DOHH2 (cell line): Measurements from ENCODE around the gene KRTAP1-3.

Experiments used
- H3F3A ChIP-seq: fragments of 200-600 bp; sonication (generic), shearing (Covaris generic); 2 replicates; pipeline ENCODE4 v1.6.0; 2016; ENCODE audit warnings: antibody characterized with exemption, mild to moderate bottlenecking; ENCODE audit not compliant: control insufficient read depth, insufficient read depth
- H3K27ac ChIP-seq: fragments of 200-600 bp; sonication (generic); 2 replicates; pipeline ENCODE4 v1.5.1; 2014; ENCODE audit warnings: low read depth, mild to moderate bottlenecking, low read length, moderate library complexity
- H3K27me3 ChIP-seq: fragments of 200-600 bp; sonication (generic); 2 replicates; pipeline ENCODE4 v1.6.1; 2014; ENCODE audit warnings: mild to moderate bottlenecking, low read length, mixed read lengths; ENCODE audit not compliant: control insufficient read depth
- H3K36me3 ChIP-seq: fragments of 200-600 bp; sonication (generic); 2 replicates; pipeline ENCODE4 v1.6.1; 2014; ENCODE audit warnings: mild to moderate bottlenecking, low read length, moderate library complexity, mixed read lengths; ENCODE audit not compliant: control insufficient read depth
- H3K4me1 ChIP-seq: fragments of 200-600 bp; sonication (generic); 2 replicates; pipeline ENCODE4 v1.6.1; 2014; ENCODE audit warnings: mild to moderate bottlenecking, low read length, mixed read lengths; ENCODE audit not compliant: control insufficient read depth
- H3K4me2 ChIP-seq: fragments of 200-600 bp; sonication (generic); 2 replicates; pipeline ENCODE4 v1.6.0; 2014; ENCODE audit warnings: mild to moderate bottlenecking, low read length, moderate library complexity
- H3K4me3 ChIP-seq: fragments of 200-600 bp; sonication (generic); 2 replicates; pipeline ENCODE4 v1.5.1; 2014; ENCODE audit warnings: mild to moderate bottlenecking, low read length, mixed read lengths
- H3K79me2 ChIP-seq: fragments of 200-600 bp; sonication (generic); 2 replicates; pipeline ENCODE4 v1.6.1; 2014; ENCODE audit warnings: mild to moderate bottlenecking, low read length, mixed read lengths; ENCODE audit not compliant: control insufficient read depth
- H3K9me2 ChIP-seq: fragments of 200-600 bp; sonication (generic); replicated peaks from 2 replicates; pipeline ENCODE4 v1.6.1; 2014; ENCODE audit warnings: mild to moderate bottlenecking, low read length, mixed read lengths; ENCODE audit not compliant: control insufficient read depth
- H3K9me3 ChIP-seq: fragments of 200-600 bp; sonication (generic); 2 replicates; pipeline ENCODE4 v1.6.1; 2014; ENCODE audit warnings: antibody characterized with exemption, low read length, mixed read lengths; ENCODE audit not compliant: control insufficient read depth, insufficient read depth
- H4K20me1 ChIP-seq: fragments of 200-600 bp; sonication (generic); 2 replicates; pipeline ENCODE4 v1.6.0; 2014; ENCODE audit warnings: low read depth, mild to moderate bottlenecking, antibody characterized with exemption, low read length, moderate library complexity; ENCODE audit not compliant: control insufficient read depth, insufficient read depth
- EZH2phosphoT487 ChIP-seq: fragments of 200-600 bp; sonication (generic); IDR thresholded peaks from 2 replicates; pipeline ENCODE4 v1.6.1; 2017; ENCODE audit warnings: borderline replicate concordance, mild to moderate bottlenecking, antibody characterized with exemption, low read length, moderate library complexity, mixed read lengths
- TF ChIP-seq, protein P1 (sequence below): fragments of 200-600 bp; sonication (generic); IDR thresholded peaks from one replicate; pipeline ENCODE4 v1.5.1; 2014; ENCODE audit warnings: antibody characterized with exemption, mild to moderate bottlenecking, low read depth, low read length; ENCODE audit not compliant: poor library complexity, severe bottlenecking

KRTAP1-3 gene

DNA sequence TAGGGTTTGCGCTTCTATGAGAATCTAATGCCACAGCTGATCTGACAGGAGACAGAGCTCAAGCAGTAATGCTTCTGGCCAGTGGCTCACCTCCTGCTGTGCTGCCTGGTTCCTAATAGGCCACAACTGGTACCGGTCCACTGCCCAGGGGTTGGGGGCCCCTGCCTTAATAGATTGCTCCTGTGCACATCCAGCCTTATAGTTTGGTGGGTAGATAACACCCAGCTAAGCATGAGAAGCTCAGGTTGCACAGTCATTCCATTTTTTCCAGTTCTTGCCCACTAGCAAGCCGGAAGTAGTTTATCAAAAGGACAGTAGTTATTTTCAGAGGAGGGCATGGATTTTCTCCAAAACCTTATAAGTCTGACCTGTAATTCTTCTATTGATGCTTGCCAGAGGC lies 15.3 kb downstream of the KRTAP1-3 start:
- Histone ChIP-seq H3K27me3 (no peaks in the 10 kb centered on the region), H3F3A (no peaks in the 10 kb centered on the region), H3K4me3 (no peak overlapping the region), H3K4me1 (no peaks in the 10 kb centered on the region), H3K9me3 (no peaks in the 10 kb centered on the region), H3K9me2 (no peaks in the 10 kb centered on the region), H3K4me2 (no peak overlapping the region), H3K79me2 (no peaks in the 10 kb centered on the region), H4K20me1 (no peaks in the 10 kb centered on the region), H3K27ac (no peak overlapping the region), H3K36me3 (no peaks in the 10 kb centered on the region)
- TF ChIP-seq, protein P1, sequence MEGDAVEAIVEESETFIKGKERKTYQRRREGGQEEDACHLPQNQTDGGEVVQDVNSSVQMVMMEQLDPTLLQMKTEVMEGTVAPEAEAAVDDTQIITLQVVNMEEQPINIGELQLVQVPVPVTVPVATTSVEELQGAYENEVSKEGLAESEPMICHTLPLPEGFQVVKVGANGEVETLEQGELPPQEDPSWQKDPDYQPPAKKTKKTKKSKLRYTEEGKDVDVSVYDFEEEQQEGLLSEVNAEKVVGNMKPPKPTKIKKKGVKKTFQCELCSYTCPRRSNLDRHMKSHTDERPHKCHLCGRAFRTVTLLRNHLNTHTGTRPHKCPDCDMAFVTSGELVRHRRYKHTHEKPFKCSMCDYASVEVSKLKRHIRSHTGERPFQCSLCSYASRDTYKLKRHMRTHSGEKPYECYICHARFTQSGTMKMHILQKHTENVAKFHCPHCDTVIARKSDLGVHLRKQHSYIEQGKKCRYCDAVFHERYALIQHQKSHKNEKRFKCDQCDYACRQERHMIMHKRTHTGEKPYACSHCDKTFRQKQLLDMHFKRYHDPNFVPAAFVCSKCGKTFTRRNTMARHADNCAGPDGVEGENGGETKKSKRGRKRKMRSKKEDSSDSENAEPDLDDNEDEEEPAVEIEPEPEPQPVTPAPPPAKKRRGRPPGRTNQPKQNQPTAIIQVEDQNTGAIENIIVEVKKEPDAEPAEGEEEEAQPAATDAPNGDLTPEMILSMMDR: no peak
- TF ChIP-seq EZH2phosphoT487: no peak

GRCh38 chr17:41018541-41018940 lies 16.1 kb downstream of the KRTAP1-3 start:
- Histone ChIP-seq H3F3A (no peaks in the 10 kb centered on the region), H3K36me3 (no peaks in the 10 kb centered on the region), H3K9me2 (no peaks in the 10 kb centered on the region), H3K27me3 (no peaks in the 10 kb centered on the region), H3K4me1 (no peaks in the 10 kb centered on the region), H4K20me1 (no peaks in the 10 kb centered on the region), H3K79me2 (no peaks in the 10 kb centered on the region), H3K4me3 (no peak overlapping the region), H3K4me2 (no peak overlapping the region), H3K27ac (no peak overlapping the region), H3K9me3 (no peaks in the 10 kb centered on the region)
- TF ChIP-seq, protein P1: no peak
- no peak for TF ChIP-seq EZH2phosphoT487

DNA sequence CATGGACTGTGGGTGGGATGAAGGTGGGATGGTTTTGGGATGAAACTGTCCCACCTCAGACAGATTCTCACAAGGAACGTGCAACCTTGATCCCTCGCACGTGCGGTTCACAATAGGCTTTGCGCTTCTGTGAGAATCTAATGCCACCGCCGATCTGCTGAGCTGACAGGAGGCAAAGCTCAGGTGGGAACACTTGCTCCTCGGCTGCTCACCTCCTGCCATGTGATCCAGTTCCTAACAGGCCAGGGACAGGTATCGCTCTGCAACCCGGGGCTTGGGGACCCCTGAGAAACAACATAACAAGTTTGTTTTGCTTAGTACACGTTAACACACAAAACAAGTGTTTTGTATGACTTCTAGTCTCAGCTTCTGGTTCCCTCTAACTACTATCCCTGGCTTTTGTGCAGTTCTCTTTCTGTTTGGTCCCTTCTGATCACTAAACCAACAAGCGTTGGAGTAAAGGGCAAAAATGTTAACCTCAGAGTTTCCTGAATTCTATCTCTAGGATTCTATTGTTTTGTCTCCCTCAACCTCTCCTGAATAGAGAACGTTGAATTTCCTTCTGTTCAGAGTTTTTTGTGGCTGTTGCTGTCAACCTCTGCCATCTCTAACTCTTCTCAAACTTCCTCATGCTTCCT lies 18.0 kb downstream of the KRTAP1-3 start:
- TF ChIP-seq, protein P1: no peak
- no peak for TF ChIP-seq EZH2phosphoT487
- Histone ChIP-seq H3K27me3 (no peaks in the 10 kb centered on the region), H3K9me2 (no peaks in the 10 kb centered on the region), H3K4me2 (no peak overlapping the region), H3K4me3 (no peak overlapping the region), H3K4me1 (no peaks in the 10 kb centered on the region), H3F3A (no peaks in the 10 kb centered on the region), H4K20me1 (no peaks in the 10 kb centered on the region), H3K79me2 (no peaks in the 10 kb centered on the region), H3K27ac (no peak overlapping the region), H3K9me3 (no peaks in the 10 kb centered on the region), H3K36me3 (no peaks in the 10 kb centered on the region)
